Sciatic nerve (tissue), 2 donors: Measurements from ENCODE around the gene SLC6A3. TPM values are rescaled to one million over a fixed set of nuclear protein-coding genes. Genes with fewer than 3 reads are reported as not detected.
A peak's percentile ranks its signal among the peaks of the same experiment; 100 is the strongest.
"Not testable (repeated sequence)": the region's sequence is repeated elsewhere in the genome, so short reads cannot be mapped to it uniquely, and the experiment has no call there.

Experiments used
- ATAC-seq: fragments of 200-7000 bp; cut with Tn5 transposase; one replicate; pipeline ENCODE4 v1.9.1; 2020; ENCODE audit warnings: mild to moderate bottlenecking, moderate library complexity
- DNase-seq: peaks from one replicate; pipeline ENCODE4 v3.0.0-alpha.2; 2020; ENCODE audit warnings: low spot score
- intact Hi-C: fragments of 100-400 bp; cut with DNase I; formaldehyde crosslinking; loops from one replicate; pipeline ENCODE4 v1.14.2; 2022
- total RNA-seq: library from RNA; stranded (reverse); fragmentation: NEBNext Ultra II Directional; extraction: Animal tissue kit (Norgen Biotek cat#: 25700); gene quantifications from one replicate; pipeline ENCODE4 v1.2.1, GENCODE V29; 2021
- donor health status: DM: no; HTN: no; CAD: no.
- donor health status: DM: no; HTN: no; CAD: no.

SLC6A3 gene
- total RNA-seq, 1 donor from 2014 or later, result not detected

GRCh38 chr5:1431021-1431811, 14.0 kb downstream of the SLC6A3 start:
- intact Hi-C loops, result no loop called here
- DNase-seq (peak; percentile 57), ATAC-seq (no peak)

GRCh38 chr5:1430121-1430795, 15.0 kb downstream of the SLC6A3 start:
- intact Hi-C loops, result no loop called here
- peak; percentile 30 for DNase-seq
- ATAC-seq, result no peak

- intact Hi-C loops, result no loop called here
- DNase-seq, result no peak
- ATAC-seq, result no peak
Measured at GRCh38 chr5:1429496-1429895, 15.7 kb downstream of the SLC6A3 start.

- ATAC-seq, result no peak
- DNase-seq, result no peak
- intact Hi-C loops, result no loop called here
Measured at GRCh38 chr5:1429066-1429465, 16.2 kb downstream of the SLC6A3 start.

- DNase-seq (no peak), ATAC-seq (no peak)
- intact Hi-C loops, result no loop called here
Measured at GRCh38 chr5:1428107-1428506, 17.1 kb downstream of the SLC6A3 start.

- DNase-seq (no peak), ATAC-seq (no peak)
- intact Hi-C loops, result no loop called here
Measured at GRCh38 chr5:1424716-1425115, 20.5 kb downstream of the SLC6A3 start.

GRCh38 chr5:1423901-1424603, 21.2 kb downstream of the SLC6A3 start:
- no peak for DNase-seq
- intact Hi-C loops, result no loop called here
- ATAC-seq, result no peak

GRCh38 chr5:1422522-1422921, 22.7 kb downstream of the SLC6A3 start:
- ATAC-seq, intact Hi-C loops, DNase-seq: not testable (repeated sequence)

- DNase-seq (no peak), ATAC-seq (no peak)
Measured at GRCh38 chr5:1421521-1422341, 23.5 kb downstream of the SLC6A3 start.

GRCh38 chr5:1420211-1421195, 24.7 kb downstream of the SLC6A3 start:
- intact Hi-C loops, result no loop called here
- no peak for ATAC-seq
- no peak for DNase-seq

More at GRCh38 chr5:1421521-1422341, 23.5 kb downstream of the SLC6A3 start:
- intact Hi-C loops, result no loop called here

GRCh38 chr5:1419476-1420210, 25.6 kb downstream of the SLC6A3 start:
- DNase-seq, result no peak
- no peak for ATAC-seq
- intact Hi-C loops, result no loop called here

GRCh38 chr5:1418921-1419280, 26.3 kb downstream of the SLC6A3 start:
- DNase-seq, result no peak
- intact Hi-C loops, result no loop called here

GRCh38 chr5:1418238-1418920, 26.9 kb downstream of the SLC6A3 start:
- DNase-seq (no peak), ATAC-seq (no peak)
- intact Hi-C loops, result no loop called here

More at GRCh38 chr5:1418921-1419280, 26.3 kb downstream of the SLC6A3 start:
- no peak for ATAC-seq

GRCh38 chr5:1417586-1418225, 27.5 kb downstream of the SLC6A3 start:
- ATAC-seq (no peak), DNase-seq (no peak)
- intact Hi-C loops, result no loop called here

- intact Hi-C loops, result no loop called here
- ATAC-seq, result no peak
- no peak for DNase-seq
Measured at GRCh38 chr5:1416856-1417469, 28.3 kb downstream of the SLC6A3 start.
